Loucy (cell line): Measurements from ENCODE around the gene GREB1.

Experiments used
- H2AFZ ChIP-seq: fragments of 200-600 bp; sonication (generic); 2 replicates; pipeline ENCODE4 v1.6.0; 2016; ENCODE audit warnings: antibody characterized with exemption, mild to moderate bottlenecking, low read length, moderate library complexity
- H3F3A ChIP-seq: fragments of 200-600 bp; 2 replicates; pipeline ENCODE4 v1.6.0; 2016; ENCODE audit warnings: antibody characterized with exemption, low read depth, mild to moderate bottlenecking
- H3K27me3 ChIP-seq: fragments of 200-600 bp; sonication (generic); 2 replicates; pipeline ENCODE4 v1.6.1; 2014; ENCODE audit warnings: low read length, mild to moderate bottlenecking; ENCODE audit not compliant: insufficient read depth, poor library complexity, severe bottlenecking
- H3K36me3 ChIP-seq: fragments of 200-600 bp; sonication (generic); 2 replicates; pipeline ENCODE4 v1.6.1; 2016; ENCODE audit warnings: low read length; ENCODE audit not compliant: insufficient read depth
- H3K4me1 ChIP-seq: fragments of 200-600 bp; sonication (generic); 2 replicates; pipeline ENCODE4 v1.5.1; 2014; ENCODE audit warnings: low read length, mild to moderate bottlenecking; ENCODE audit not compliant: insufficient read depth, poor library complexity, severe bottlenecking
- H3K4me2 ChIP-seq: fragments of 200-600 bp; sonication (generic); 2 replicates; pipeline ENCODE4 v1.6.0; 2014; ENCODE audit warnings: antibody characterized with exemption, low read length, low read depth, mild to moderate bottlenecking; ENCODE audit not compliant: poor library complexity, severe bottlenecking
- H3K4me3 ChIP-seq: fragments of 200-600 bp; sonication (generic); 2 replicates; pipeline ENCODE4 v1.5.1; 2014; ENCODE audit warnings: low read length, mild to moderate bottlenecking, mixed read lengths; ENCODE audit not compliant: poor library complexity, severe bottlenecking
- H3K79me2 ChIP-seq: fragments of 200-600 bp; sonication (generic); 2 replicates; pipeline ENCODE4 v1.6.1; 2014; ENCODE audit warnings: low read length; ENCODE audit not compliant: insufficient read depth
- H3K9ac ChIP-seq: fragments of 200-600 bp; sonication (generic); 2 replicates; pipeline ENCODE4 v1.6.0; 2014; ENCODE audit warnings: mild to moderate bottlenecking, low read depth, low read length, moderate library complexity; ENCODE audit not compliant: poor library complexity, severe bottlenecking
- H3K9me2 ChIP-seq: fragments of 200-600 bp; sonication (generic); replicated peaks from 2 replicates; pipeline ENCODE4 v1.6.1; 2016; ENCODE audit warnings: low read depth, low read length, mixed read lengths
- H3K9me3 ChIP-seq: fragments of 200-600 bp; sonication (generic); 2 replicates; pipeline ENCODE4 v1.6.1; 2014; ENCODE audit warnings: mild to moderate bottlenecking, antibody characterized with exemption, low read length, low read depth; ENCODE audit not compliant: insufficient read depth
- H4K20me1 ChIP-seq: fragments of 200-600 bp; sonication (generic); 2 replicates; pipeline ENCODE4 v1.6.0; 2014; ENCODE audit warnings: antibody characterized with exemption, low read length, mild to moderate bottlenecking; ENCODE audit not compliant: insufficient read depth, poor library complexity, severe bottlenecking
- EZH2phosphoT487 ChIP-seq: fragments of 200-600 bp; IDR thresholded peaks from 2 replicates; pipeline ENCODE4 v1.6.1; 2018; ENCODE audit warnings: antibody characterized with exemption, mild to moderate bottlenecking, moderate library complexity, borderline replicate concordance
- TF ChIP-seq, protein P1 (sequence below): fragments of 200-600 bp; sonication (generic); conservative IDR thresholded peaks from 2 replicates; pipeline ENCODE4 v1.5.1; 2014; ENCODE audit warnings: mild to moderate bottlenecking, antibody characterized with exemption, low read length

The GREB1 gene

DNA sequence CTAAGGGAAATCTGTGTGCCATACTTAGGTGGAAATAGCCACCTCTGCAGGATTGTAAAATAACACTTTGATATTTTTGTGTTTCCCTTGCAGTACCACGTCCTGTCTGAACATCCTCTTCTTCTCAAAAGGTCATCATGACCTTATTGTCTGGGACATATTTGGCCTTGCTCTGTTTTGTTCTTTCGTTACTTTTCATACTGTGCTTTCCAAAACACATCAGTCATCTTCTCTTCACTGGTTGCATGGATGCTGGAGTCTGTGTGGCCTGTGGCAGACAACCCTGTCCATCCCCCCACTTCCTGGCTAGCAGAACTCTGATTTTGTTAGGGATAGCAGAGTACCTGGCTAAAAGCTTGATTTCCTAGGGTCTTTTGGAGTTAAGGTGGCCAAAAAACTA lies 9.4 kb upstream of the GREB1 start:
- Histone ChIP-seq H3K4me2 (no peak overlapping the region), H4K20me1 (no peaks in the 10 kb centered on the region), H3K9me2 (no peaks in the 10 kb centered on the region), H3K9me3 (no peaks in the 10 kb centered on the region), H3K9ac (no peak overlapping the region), H3F3A (no peaks in the 10 kb centered on the region), H3K4me1 (no peaks in the 10 kb centered on the region), H3K27me3 (no peaks in the 10 kb centered on the region), H3K79me2 (no peaks in the 10 kb centered on the region), H3K4me3 (no peak overlapping the region), H3K36me3 (no peaks in the 10 kb centered on the region), H2AFZ (no peak overlapping the region)
- TF ChIP-seq EZH2phosphoT487, result no peak
- TF ChIP-seq, protein P1, sequence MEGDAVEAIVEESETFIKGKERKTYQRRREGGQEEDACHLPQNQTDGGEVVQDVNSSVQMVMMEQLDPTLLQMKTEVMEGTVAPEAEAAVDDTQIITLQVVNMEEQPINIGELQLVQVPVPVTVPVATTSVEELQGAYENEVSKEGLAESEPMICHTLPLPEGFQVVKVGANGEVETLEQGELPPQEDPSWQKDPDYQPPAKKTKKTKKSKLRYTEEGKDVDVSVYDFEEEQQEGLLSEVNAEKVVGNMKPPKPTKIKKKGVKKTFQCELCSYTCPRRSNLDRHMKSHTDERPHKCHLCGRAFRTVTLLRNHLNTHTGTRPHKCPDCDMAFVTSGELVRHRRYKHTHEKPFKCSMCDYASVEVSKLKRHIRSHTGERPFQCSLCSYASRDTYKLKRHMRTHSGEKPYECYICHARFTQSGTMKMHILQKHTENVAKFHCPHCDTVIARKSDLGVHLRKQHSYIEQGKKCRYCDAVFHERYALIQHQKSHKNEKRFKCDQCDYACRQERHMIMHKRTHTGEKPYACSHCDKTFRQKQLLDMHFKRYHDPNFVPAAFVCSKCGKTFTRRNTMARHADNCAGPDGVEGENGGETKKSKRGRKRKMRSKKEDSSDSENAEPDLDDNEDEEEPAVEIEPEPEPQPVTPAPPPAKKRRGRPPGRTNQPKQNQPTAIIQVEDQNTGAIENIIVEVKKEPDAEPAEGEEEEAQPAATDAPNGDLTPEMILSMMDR, result no peak

DNA sequence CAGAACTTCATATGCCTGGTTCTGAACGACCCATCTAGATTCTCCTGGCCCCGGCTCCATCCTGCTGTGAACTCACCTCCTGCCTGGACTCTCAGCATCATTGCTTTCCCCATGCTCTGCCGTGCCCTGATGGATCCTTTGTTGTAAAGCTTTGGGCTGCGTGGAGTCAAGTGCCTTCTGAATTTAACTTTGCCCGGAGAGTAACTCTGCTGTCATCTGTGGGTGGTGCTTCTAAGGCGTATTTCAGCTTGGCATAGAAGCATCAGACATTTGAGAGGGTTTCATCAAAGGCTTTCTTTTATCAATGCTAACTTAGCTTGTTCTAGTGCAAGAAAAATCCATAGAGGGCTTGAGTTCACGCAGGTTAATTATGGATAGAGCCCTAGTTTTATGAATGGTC lies 8.1 kb upstream of the GREB1 start:
- Histone ChIP-seq H4K20me1 (no peaks in the 10 kb centered on the region), H3K36me3 (no peaks in the 10 kb centered on the region), H3K9me2 (no peaks in the 10 kb centered on the region), H3K4me3 (no peak overlapping the region), H3K79me2 (no peaks in the 10 kb centered on the region), H3K4me2 (no peak overlapping the region), H3K9ac (no peak overlapping the region), H3K9me3 (no peaks in the 10 kb centered on the region), H3K4me1 (no peaks in the 10 kb centered on the region), H2AFZ (no peak overlapping the region), H3F3A (no peaks in the 10 kb centered on the region), H3K27me3 (no peaks in the 10 kb centered on the region)
- TF ChIP-seq, protein P1, result no peak
- TF ChIP-seq EZH2phosphoT487, result no peak

DNA sequence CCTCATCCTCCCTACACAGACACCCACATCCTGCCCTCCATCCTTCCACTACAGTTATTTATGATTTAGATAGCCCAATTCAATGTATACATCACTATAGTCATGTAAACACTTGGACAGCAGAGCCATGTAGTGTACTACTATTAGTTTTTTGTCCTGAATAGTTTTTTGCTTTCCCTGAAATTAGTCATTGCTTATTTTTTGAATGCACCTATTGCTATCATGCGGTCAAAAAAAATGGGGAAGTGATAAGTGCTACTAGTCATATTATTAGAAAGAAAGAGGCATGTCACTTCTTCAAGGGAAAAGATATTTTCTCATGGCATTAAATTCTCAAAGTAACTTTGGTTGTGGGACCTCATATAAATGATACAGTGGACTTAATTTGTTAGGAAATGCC lies 6.8 kb upstream of the GREB1 start:
- no peak overlapping the region for H3K4me2 ChIP-seq
- no peaks in the 10 kb centered on the region for H3F3A ChIP-seq
- no peaks in the 10 kb centered on the region for H3K27me3 ChIP-seq
- no peaks in the 10 kb centered on the region for H3K9me3 ChIP-seq
- H3K4me3 ChIP-seq, result no peak overlapping the region
- no peak overlapping the region for H2AFZ ChIP-seq
- H4K20me1 ChIP-seq, result no peaks in the 10 kb centered on the region
- no peak overlapping the region for H3K9ac ChIP-seq
- no peak for TF ChIP-seq EZH2phosphoT487
- TF ChIP-seq, protein P1, result no peak
- no peaks in the 10 kb centered on the region for H3K36me3 ChIP-seq
- no peaks in the 10 kb centered on the region for H3K79me2 ChIP-seq
- no peaks in the 10 kb centered on the region for H3K4me1 ChIP-seq
- H3K9me2 ChIP-seq, result no peaks in the 10 kb centered on the region
